Embryonic facial prominence (tissue), 1 donor: Measurements from ENCODE around the gene WNT6.
A peak's percentile ranks its signal among the peaks of the same experiment; 100 is the strongest.

Experiments
- DNase-seq: peaks from one replicate; pipeline ENCODE4 v3.0.0-alpha.2; 2016; ENCODE audit errors: extremely low spot score

The WNT6 gene

DNA sequence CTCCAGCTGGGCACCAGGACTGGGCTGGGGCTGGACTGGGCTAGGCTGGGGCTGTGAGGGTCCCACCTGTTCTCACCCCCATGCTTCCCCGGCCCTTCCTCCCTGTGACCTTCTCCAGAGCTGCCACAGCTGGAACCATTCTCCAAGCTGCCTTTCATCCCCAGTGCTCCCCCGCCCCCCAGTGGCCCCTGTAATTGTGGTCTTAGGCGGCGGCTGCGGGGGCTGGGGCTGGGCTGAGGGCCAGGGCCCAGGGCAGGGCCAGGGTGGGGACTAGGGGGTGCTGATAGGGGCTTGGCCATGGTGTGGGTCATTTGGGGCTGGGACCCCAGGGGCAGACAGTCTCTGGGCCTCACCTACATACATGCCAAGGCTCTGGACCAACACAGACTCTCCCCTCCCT lies 18.3 kb downstream of the WNT6 start:
- DNase-seq = no peak

DNA sequence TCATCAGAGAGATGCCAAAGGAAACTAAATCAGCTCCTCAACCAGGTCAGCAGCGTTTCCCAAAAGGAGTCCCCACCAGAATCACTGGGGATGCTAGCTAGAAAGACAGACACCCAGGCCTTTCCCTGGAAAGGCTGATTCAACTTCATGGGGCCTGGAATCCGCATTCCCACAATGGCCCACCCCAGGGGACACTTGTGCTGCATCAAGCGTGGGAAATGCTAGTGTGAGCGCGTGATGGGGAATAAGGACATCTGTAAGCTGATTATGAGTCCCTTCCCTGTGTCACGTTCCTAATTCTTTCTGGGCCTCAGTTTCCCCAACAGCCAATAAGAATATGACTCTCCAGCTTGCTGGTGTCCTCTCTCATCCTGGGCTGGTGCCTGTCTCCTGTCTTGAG lies 18.9 kb downstream of the WNT6 start:
- DNase-seq = no peak

- DNase-seq = no peak
Observed at GRCh38 chr2:218878926-218879761, 19.5 kb downstream of the WNT6 start.

- DNase-seq = no peak
Observed at GRCh38 chr2:218879776-218880101, 20.1 kb downstream of the WNT6 start.

- no peak for DNase-seq
Observed at GRCh38 chr2:218880102-218880858, 20.7 kb downstream of the WNT6 start, which contains the start of gene WNT10A. Gene WNT10A (plus strand): TSS chr2:218880852. CDS start chr2:218880996, 144 bp downstream.

GRCh38 chr2:218880859-218881594 lies 21.4 kb downstream of the WNT6 start:
- no peak for DNase-seq

DNA sequence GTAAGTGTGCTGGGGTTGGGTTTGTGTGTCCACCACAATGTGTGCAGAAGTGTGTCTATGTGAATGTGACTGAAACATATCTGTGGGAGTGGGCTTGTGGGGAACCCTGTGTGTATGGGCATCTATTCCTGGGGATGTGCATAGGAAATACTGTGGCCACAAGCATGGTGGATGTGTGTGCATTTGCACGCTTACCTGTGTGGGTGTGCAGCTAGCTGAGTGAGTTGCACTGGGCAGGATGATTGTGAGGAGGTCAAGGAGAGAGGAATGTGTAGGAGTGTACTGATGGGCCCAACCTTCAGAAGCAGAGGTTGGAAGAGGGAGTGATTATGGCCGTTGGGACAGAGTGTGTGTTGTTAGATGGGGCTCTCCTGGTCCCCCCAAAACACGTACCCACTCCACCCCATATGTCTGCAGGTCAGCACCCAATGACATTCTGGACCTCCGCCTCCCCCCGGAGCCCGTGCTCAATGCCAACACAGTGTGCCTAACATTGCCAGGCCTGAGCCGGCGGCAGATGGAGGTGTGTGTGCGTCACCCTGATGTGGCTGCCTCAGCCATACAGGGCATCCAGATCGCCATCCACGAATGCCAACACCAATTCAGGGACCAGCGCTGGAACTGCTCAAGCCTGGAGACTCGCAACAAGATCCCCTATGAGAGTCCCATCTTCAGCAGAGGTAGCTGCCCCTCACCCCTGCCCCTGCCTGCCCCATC lies 22.3 kb downstream of the WNT6 start:
- DNase-seq = no peak

- no peak for DNase-seq
Observed at GRCh38 chr2:218882461-218882816, 22.8 kb downstream of the WNT6 start.

GRCh38 chr2:218882866-218883366 lies 23.3 kb downstream of the WNT6 start:
- no peak for DNase-seq

DNA sequence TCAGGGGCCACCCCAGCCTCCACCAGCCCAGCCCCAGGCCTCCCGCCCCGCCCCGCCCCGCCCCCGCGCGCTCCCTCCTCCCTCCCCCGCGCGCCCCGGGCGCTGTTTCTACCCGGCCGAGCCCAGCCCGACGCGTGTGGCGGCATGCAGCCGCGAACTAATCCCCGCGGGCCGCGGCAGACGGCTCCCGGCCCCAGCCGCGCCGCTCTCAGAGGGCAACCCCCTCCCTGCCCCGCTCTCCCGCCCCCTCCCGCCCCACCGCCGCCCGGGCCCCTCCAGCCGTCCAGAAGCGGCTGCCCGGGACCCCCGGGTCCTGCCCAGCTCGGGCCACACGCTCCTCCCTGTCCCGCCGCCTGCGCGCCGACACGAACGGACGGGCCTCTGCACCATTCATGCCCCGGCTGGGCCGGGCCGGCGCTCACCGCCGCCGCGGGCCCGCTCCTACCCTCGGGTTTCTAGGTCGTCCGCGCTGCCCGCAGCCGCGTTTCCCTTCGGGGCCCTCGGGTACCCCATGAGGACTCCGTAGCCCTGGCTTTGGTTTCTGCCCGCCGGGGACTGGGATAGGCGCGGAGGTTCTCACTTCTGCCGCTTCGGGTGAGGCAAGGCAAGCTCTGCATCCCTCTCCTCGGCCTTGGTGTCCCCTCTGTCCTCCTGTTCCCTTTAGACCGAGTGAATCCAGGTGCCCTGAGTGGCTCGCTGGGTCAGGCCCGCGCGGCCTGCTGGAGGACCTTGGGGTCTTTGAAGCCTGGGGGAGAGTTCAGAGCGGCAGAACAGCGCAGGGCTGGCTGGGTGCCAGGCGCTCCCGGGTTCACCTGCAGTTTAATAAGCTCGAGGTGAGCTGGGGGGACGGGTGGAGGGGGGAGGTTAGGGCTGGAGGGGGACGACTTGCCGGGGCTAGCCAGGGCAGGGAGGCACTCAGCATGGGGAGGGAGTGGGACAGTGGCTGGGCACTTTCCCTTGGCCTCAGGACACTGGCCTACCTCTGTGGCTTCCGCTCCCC lies 24.2 kb downstream of the WNT6 start:
- no peak for DNase-seq

- no peak for DNase-seq
Observed at GRCh38 chr2:218884519-218884918, 24.9 kb downstream of the WNT6 start.

DNA sequence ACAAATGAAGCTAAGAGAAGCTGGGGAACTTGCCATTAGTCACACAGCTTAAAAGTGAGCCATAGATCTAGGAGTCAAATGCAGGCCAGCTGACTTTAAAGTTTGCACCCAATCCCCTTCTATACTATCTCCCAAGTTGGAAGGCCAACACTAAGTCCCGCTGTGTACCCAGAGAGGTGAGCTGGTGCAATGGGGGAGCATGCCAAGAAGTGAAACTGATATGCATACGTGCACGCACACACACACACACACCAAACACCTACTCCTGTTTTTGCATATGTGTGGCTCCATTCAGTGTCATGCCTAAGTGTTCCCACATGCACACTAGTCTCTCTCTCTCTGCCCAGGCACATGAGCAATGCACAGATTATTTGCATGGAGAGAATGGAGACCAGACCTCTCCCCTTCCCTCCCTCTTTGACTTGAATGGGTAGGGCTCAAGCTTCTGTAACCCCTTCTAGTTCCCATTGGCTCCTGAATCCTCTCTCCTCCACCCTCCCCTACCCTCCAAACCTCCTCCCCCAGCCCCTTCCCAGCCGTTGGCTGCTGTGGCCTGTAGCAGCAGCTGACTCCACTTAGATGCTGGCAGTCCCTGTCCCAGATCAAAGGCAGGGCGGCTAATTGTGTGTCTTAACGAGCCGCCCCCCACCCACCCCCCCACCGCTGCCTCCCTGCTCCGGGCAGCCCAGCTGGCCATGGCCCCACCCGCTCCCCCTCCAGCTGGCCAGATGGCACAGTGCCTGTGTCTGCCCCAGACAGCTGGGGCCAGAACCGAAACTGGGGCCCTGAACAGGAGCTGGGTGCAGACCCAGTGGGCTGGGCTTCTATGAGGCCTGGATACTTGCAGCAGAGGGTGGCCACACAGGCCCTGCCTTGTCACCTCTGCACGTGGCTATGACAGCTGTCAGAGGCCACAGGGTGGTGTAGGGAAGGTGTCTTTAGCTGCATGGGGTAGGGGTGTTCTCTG lies 26.7 kb downstream of the WNT6 start:
- peak; percentile 53 for DNase-seq

DNA sequence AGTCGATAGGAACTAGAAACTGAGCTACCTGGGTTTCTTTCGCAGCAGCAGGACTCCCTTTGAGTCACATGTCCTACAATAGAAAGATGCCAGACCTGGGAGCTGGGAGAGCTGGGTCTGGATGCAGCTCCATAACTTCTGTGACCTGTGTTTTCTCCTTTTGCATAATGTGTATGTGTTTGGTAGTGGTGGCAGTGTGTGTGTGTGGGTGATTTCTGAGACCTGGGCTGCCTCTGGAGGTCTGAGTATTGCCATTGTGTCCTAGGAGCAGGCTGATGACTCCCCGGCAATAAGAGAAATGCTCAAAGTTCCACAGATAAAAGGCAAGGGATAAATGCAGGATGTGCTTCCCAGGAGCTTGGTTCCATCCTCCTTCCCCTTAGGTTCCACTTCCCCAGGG lies 27.5 kb downstream of the WNT6 start:
- DNase-seq = no peak

DNA sequence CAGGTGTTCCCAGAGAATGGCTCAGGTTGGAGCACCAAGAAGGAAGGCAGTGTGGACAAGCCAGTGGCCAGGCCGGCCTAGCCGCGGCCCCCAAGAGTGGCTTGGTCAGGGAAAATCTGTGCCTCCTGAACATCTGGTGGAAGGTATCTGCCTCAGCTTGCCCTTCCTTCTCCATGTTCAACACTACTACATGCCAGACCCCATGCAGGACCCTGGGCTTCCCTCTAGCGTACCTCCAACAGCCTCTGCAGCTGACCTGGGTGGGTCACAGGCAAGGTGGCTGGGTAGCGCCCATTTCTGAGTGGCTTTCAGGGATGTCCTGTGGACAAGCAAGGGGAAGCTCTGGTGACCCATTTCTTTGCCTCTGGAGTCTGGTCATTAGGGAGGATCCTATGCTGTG lies 28.7 kb downstream of the WNT6 start:
- DNase-seq = no peak

GRCh38 chr2:218889937-218890336 lies 30.3 kb downstream of the WNT6 start:
- no peak for DNase-seq

GRCh38 chr2:218890369-218890768 lies 30.8 kb downstream of the WNT6 start:
- DNase-seq = no peak

GRCh38 chr2:218891275-218892135 lies 31.9 kb downstream of the WNT6 start:
- no peak for DNase-seq

- DNase-seq = no peak
Observed at GRCh38 chr2:218892693-218893348, 33.2 kb downstream of the WNT6 start.
